B cell (primary cell): ENCODE measurements around the gene EZH2. TPM values are rescaled to one million over a fixed set of nuclear protein-coding genes. Genes with fewer than 3 reads are reported as not detected.
A peak's percentile ranks its signal among the peaks of the same experiment; 100 is the strongest.

Source experiments
- ATAC-seq: fragments of 200-7000 bp; cut with Tn5 transposase; one replicate; pipeline ENCODE4 v1.10.0; 2021; ENCODE audit warnings: low read depth, mild to moderate bottlenecking, moderate number of reproducible peaks, moderate library complexity
- CTCF ChIA-PET: fragments of 350-600 bp; sonication (Branson Sonifier 250); formaldehyde crosslinking; loops from one replicate; lab custom pipeline; 2021; ENCODE audit warnings: antibody characterized with exemption, inconsistent platforms; lab: Charles Lee
- POLR2A ChIA-PET: fragments of 350-600 bp; sonication (Branson Sonifier 250); formaldehyde crosslinking; loops from one replicate; lab custom pipeline; 2021; ENCODE audit warnings: antibody characterized with exemption; lab: Charles Lee
- DNase-seq: peaks from one replicate; pipeline ENCODE4 v3.0.0; 2013
- H2AFZ ChIP-seq: 2 replicates; pipeline ENCODE4 v1.6.1; 2012; ENCODE audit warnings: mild to moderate bottlenecking, low read depth, low read length; ENCODE audit not compliant: insufficient read depth, poor library complexity, severe bottlenecking
- H3K27ac ChIP-seq, 2 donors: 1 replicate in 1 of 2; 2 replicates in 1 of 2; pipeline ENCODE4 v1.5.1; 2012 to 2013; ENCODE audit warnings: low read length in 2 of 2, mild to moderate bottlenecking in 2 of 2, moderate library complexity in 1 of 2
- H3K27me3 ChIP-seq, 4 experiments: fragments of 200-600 bp in 1 of 4; sonication (generic) in 1 of 4; replicated peaks in 1 of 4; 1 replicate in 2 of 4; 2 replicates in 2 of 4; pipeline versions ENCODE4 v1.6.1 to v1.7.0; 2013 to 2016; ENCODE audit warnings: low read length in 3 of 4, mild to moderate bottlenecking in 2 of 4, mixed read lengths in 1 of 4, moderate library complexity in 1 of 4; ENCODE audit not compliant: insufficient read depth in 4 of 4, control insufficient read depth in 3 of 4; ENCODE audit errors: control extremely low read depth in 1 of 4
- H3K36me3 ChIP-seq, 2 experiments: replicated peaks in 1 of 2; 1 replicate in 1 of 2; 2 replicates in 1 of 2; pipeline versions ENCODE4 v1.6.1 to v1.7.1; 2013; ENCODE audit warnings: low read length in 1 of 2; ENCODE audit not compliant: insufficient read depth in 2 of 2, control insufficient read depth in 1 of 2; ENCODE audit errors: control extremely low read depth in 1 of 2, extremely low read depth in 1 of 2
- H3K4me1 ChIP-seq, 2 donors: fragments of 200-600 bp in 1 of 2; sonication (generic) in 1 of 2; 1 replicate in 1 of 2; 2 replicates in 1 of 2; pipeline versions ENCODE4 v1.5.1 to v1.6.1; 2013 to 2017; ENCODE audit warnings: low read length in 2 of 2; ENCODE audit not compliant: control insufficient read depth in 2 of 2, insufficient read depth in 2 of 2
- H3K4me2 ChIP-seq: replicated peaks from 2 replicates; pipeline ENCODE3; 2012; ENCODE audit warnings: mild to moderate bottlenecking, low read depth, low read length; ENCODE audit not compliant: poor library complexity, severe bottlenecking
- H3K4me3 ChIP-seq, 5 experiments: fragments of 200-600 bp in 1 of 5; sonication (generic) in 1 of 5; 1 replicate in 3 of 5; 2 replicates in 2 of 5; pipeline versions ENCODE4 v1.5.1 to v1.7.0; 2011 to 2016; ENCODE audit warnings: low read length in 4 of 5, mild to moderate bottlenecking in 4 of 5, low read depth in 2 of 5, control low read depth in 1 of 5, moderate library complexity in 1 of 5; ENCODE audit not compliant: insufficient read depth in 1 of 5; ENCODE audit errors: control extremely low read depth in 1 of 5, extremely low read depth in 1 of 5
- H3K79me2 ChIP-seq: fragments of 200-600 bp; sonication (generic); one replicate; pipeline ENCODE4 v1.6.0; 2016; ENCODE audit warnings: low read length; ENCODE audit not compliant: control insufficient read depth, insufficient read depth
- H3K9ac ChIP-seq: fragments of 200-600 bp; sonication (generic); 2 replicates; pipeline ENCODE4 v1.6.1; 2017; ENCODE audit warnings: mild to moderate bottlenecking, low read length, moderate library complexity
- H3K9me3 ChIP-seq, 3 donors: one replicate each; pipeline versions ENCODE4 v1.6.1 to v1.7.1; 2013; ENCODE audit warnings: low read length in 2 of 3; ENCODE audit not compliant: control insufficient read depth in 2 of 3, insufficient read depth in 1 of 3; ENCODE audit errors: control extremely low read depth in 1 of 3
- H4K20me1 ChIP-seq: 2 replicates; pipeline ENCODE4 v1.6.0; 2012; ENCODE audit warnings: mild to moderate bottlenecking, low read length; ENCODE audit not compliant: insufficient read depth, control insufficient read depth, poor library complexity, severe bottlenecking
- H3K27ac Mint-ChIP-seq: one replicate; pipeline ENCODE4 v1.8.0; 2021; ENCODE audit warnings: mixed read lengths
- H3K27me3 Mint-ChIP-seq: one replicate; pipeline ENCODE4 v1.8.0; 2021; ENCODE audit warnings: mixed read lengths
- H3K4me1 Mint-ChIP-seq: one replicate; pipeline ENCODE4 v1.8.0; 2021; ENCODE audit warnings: mixed read lengths
- H3K4me3 Mint-ChIP-seq: one replicate; pipeline ENCODE4 v1.8.0; 2021; ENCODE audit warnings: mixed read lengths
- H3K9me3 Mint-ChIP-seq: one replicate; pipeline ENCODE4 v1.8.0; 2022; ENCODE audit warnings: mixed read lengths; ENCODE audit not compliant: insufficient read depth
- CTCF ChIP-seq: fragments of 200-600 bp; IDR thresholded peaks from one replicate; pipeline ENCODE4 v1.8.0; 2022; ENCODE audit warnings: antibody characterized with exemption, mild to moderate bottlenecking
- EZH2 ChIP-seq: IDR thresholded peaks from 2 replicates; pipeline ENCODE4 v1.6.1; 2012; ENCODE audit warnings: borderline replicate concordance, low read depth, mild to moderate bottlenecking, moderate library complexity, low read length; ENCODE audit not compliant: insufficient read depth, poor library complexity, severe bottlenecking
- WGBS: methylation state at CpG from one replicate; pipeline ENCODE4 v1.1.5; 2013; ENCODE audit warnings: missing lambda C conversion rate; ENCODE audit not compliant: insufficient coverage; 5-methylcytosine and 5-hydroxymethylcytosine counted together
- intact Hi-C: fragments of 100-400 bp; cut with micrococcal nuclease; formaldehyde crosslinking; loops from one replicate; pipeline ENCODE4 v1.10.0; 2022
- polyA plus RNA-seq: library from polyadenylated mRNA; depleted of rRNA; stranded (reverse); fragments of >200 nt; gene quantifications from 2 replicates; pipeline ENCODE4 v1.2.3, GENCODE V29; 2012
- total RNA-seq, 2 donors: library from RNA; stranded (reverse); fragments of 120-200 nt in 1 of 2; gene quantifications; 1 replicate in 1 of 2; 2 replicates in 1 of 2; pipeline versions ENCODE4 v1.2.3 to v1.2.4, GENCODE V29; 2013 to 2022

EZH2 gene
- total and polyA plus RNA-seq, 2 donors (not counting 1 experiment from before 2014, with no cell fraction given) = 5.1 to 10.3 TPM

GRCh38 chr7:148886844-148887243, 2.8 kb upstream of the EZH2 start:
- Mint-ChIP-seq H3K4me3 (no peak overlapping the region), H3K27ac (no peak overlapping the region), H3K27me3 (no peaks in the 10 kb centered on the region), H3K4me1 (peaks cover 13% of the 10 kb centered on the region), H3K9me3 (no peaks in the 10 kb centered on the region)
- H3K36me3 ChIP-seq = no peaks in the 10 kb centered on the region
- intact Hi-C loops = no loop called here
- 100% methylated on average over 1 of the region's 4 CpGs for WGBS
- peaks cover 11 to 14% of the 10 kb centered on the region in 2 donors for H3K4me1 ChIP-seq
- no peaks in the 10 kb centered on the region for H3K27me3 ChIP-seq
- H4K20me1 ChIP-seq = peaks cover 6% of the 10 kb centered on the region
- H3K4me3 ChIP-seq = no peak overlapping the region
- no peak overlapping the region for H3K4me2 ChIP-seq
- H2AFZ ChIP-seq = no peak overlapping the region
- TF ChIP-seq CTCF (no peak), EZH2 (no peak)
- no peak overlapping the region for H3K9ac ChIP-seq
- peaks cover 4% of the 10 kb centered on the region for H3K79me2 ChIP-seq
- H3K27ac ChIP-seq = no peak overlapping the region
- DNase-seq = no peak
- CTCF ChIA-PET = interaction anchor here (0.7 to 1.4 kb wide), 4 partner anchors 38 to 1480 kb away, joined by 3 to 5 read pairs (median 4); no protein-coding TSS in a partner anchor
- no peaks in the 10 kb centered on the region for H3K9me3 ChIP-seq
- POLR2A ChIA-PET = no interaction called here
- ATAC-seq = no peak

- peak overlapping the region; percentile 89 for H3K4me2 ChIP-seq
- Mint-ChIP-seq H3K4me3 (peak overlapping the region; percentile 91), H3K4me1 (peaks cover 14% of the 10 kb centered on the region), H3K9me3 (no peaks in the 10 kb centered on the region), H3K27ac (peak overlapping the region; percentile 93), H3K27me3 (no peaks in the 10 kb centered on the region)
- peak overlapping the region; percentile 75 to 99 for H3K27ac ChIP-seq
- peak overlapping the region; percentile 93 for H3K9ac ChIP-seq
- peaks cover 11 to 16% of the 10 kb centered on the region in 2 donors for H3K4me1 ChIP-seq
- H3K9me3 ChIP-seq = no peaks in the 10 kb centered on the region
- peak; percentile 93 for ATAC-seq
- TF ChIP-seq CTCF (no peak), EZH2 (no peak)
- H4K20me1 ChIP-seq = peaks cover 6% of the 10 kb centered on the region
- peaks cover 24% of the 10 kb centered on the region for H3K79me2 ChIP-seq
- WGBS = under 1% methylated on average over 101 of the region's 101 CpGs
- no peaks in the 10 kb centered on the region for H3K27me3 ChIP-seq
- peak; percentile 96 for DNase-seq
- ChIA-PET CTCF (interaction anchor here (1.1 to 1.8 kb wide), 4 partner anchors 53 to 98 kb away, joined by 3 to 5 read pairs (median 4); no protein-coding TSS in a partner anchor), POLR2A (interaction anchor here (0.5 to 1.5 kb wide), 5 partner anchors 57 to 186 kb away, joined by 3 to 7 read pairs (median 5); partner anchors contain the start of gene CUL1)
- peak overlapping the region; percentile 17 to 81 (median 64) for H3K4me3 ChIP-seq
- no peaks in the 10 kb centered on the region for H3K36me3 ChIP-seq
- intact Hi-C loops = loop anchor here (1.0 to 5.0 kb wide), 9 partner anchors 28 to 378 kb away; partner anchors contain the start of genes CUL1, PDIA4, ZNF783 and ZNF786
- H2AFZ ChIP-seq = peak overlapping the region; percentile 86
Measured at GRCh38 chr7:148884299-148885022, 370 bp upstream of the EZH2 start.
